Stimulated activated CD4-positive, alpha-beta T cell treated with anti-CD3 and anti-CD28 coated beads, TNF-alpha, amount 100 ng/mL, for 4 hours (primary cell): ENCODE measurements around the gene KCP.
"Not testable (repeated sequence)": the region's sequence is repeated elsewhere in the genome, so short reads cannot be mapped to it uniquely, and the experiment has no call there.

Experiments used
- DNase-seq, 3 experiments: peaks; one replicate each; pipeline ENCODE4 v3.0.0-alpha.2; 2020; ENCODE audit warnings: low read depth in 3 of 3

Gene KCP

DNA sequence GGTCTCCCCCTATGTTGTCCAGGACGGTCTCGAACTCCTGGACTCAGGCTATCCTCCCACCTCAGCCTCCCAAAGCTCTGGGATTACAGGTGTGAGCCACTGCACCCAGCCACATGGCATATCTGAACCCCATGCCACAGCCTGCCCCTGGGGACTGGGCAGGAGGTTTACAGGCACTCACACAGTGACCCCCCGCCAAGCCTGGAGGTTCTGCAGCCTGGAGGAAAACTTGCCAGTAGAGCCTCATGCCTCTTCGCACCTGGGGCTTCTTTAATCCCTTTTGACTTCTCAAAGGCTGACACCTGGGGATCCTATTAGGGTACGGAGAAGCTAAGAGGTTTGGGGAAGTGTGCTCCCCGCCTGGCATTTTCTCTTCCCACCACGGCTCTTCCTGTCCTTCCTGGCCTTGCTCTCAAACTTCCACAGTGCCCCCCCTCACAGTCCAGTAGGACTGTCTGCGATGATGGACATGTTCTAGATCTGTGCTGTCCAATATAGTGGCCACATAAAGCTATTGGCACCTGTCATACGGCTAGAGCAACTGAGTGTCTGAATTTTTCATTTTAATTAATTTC lies 11.4 kb upstream of the KCP start:
- no peak for DNase-seq

DNA sequence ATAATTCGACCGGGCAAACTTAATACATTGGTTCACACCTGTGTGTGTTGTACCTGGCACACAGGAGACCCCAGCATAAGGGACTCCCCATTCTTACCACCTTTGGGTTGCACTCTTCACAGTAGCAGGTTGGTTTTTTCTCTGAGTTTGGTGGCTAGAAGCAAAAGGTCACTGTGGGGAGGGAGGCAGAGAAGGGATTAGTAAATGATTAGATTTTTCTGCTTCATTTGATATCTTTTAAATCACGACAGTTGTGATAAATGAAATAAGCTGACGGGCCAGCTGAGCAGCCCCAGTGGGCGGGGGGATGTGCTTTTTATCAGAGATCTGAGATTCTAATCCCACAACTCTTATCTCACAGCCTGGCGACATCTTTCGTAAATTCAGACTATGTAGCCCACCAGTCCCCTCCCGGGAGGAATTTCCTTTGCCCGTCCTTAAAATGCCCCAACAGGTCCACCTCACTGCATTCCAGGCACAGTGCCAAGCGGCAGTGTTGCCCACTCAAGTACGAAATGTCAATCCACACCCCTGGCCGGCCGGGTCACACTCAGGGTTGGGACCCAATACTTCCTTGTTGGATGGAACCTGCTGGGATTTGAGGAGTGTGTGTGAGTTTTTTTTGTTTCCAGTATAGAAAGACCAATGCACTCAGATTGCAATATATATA lies 10.5 kb upstream of the KCP start:
- no peak for DNase-seq

DNA sequence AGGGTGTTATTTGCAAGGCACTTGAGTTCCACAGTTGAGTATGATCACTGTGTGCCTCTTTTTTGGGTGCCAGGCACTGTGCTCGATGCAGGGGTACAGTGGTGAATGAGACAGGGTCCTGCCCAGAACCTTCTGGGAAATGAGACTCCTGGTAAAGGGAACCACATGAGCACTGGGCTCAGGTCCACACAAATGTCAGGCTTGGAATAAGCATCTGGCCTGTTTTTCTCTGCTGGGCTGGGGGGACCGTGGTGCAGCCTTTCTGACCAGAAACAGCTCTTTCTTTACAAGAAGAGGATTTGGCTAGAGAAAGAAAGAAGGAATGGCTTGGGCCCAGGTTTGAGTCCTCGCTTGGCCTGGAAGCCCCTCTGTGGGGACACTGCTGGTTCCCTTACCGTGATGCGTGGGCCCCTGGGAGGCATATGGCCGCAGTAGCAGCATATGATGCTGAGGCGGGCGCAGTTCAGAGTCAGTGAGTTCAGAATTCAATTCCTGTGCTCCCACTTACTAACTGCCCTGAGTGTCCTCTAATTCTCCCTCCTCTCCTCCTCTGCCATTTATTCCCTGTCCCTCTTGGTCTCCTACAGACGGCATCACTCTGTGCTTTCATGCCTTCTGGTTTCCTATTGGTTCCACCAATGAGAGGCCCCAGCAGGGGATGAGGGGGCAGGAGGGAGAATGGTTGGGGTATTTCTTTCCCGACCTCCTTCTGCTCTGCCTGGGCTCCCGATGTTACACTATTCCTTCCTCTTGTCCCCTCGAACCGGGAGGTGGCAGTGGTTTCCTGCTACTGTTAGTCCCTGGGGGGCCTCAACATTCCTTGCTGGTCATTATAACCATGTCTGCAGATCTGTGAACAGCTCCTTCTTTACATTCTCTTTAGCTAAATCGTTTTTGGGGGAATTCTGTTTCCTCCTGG lies 9.6 kb upstream of the KCP start:
- DNase-seq, result no peak

DNA sequence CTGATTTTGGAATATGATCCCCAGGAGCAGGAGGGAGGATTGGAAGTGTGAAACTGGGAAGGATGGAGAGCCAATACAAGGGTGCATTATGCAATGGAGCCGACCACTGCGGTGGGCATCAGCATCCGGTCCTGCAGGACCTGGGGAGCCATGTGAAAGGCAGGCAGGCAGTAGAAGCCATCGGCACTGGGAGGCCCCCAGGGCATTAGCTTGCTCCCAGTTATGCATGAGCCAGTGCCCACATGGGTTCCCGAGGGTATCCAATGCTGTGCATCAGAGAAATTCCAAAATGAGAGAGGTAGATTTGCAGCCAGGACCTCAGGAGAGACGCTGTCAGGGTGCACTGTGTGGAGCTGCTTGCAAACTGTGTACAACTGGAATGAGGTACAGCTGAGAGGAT lies 8.7 kb upstream of the KCP start:
- no peak for DNase-seq

DNA sequence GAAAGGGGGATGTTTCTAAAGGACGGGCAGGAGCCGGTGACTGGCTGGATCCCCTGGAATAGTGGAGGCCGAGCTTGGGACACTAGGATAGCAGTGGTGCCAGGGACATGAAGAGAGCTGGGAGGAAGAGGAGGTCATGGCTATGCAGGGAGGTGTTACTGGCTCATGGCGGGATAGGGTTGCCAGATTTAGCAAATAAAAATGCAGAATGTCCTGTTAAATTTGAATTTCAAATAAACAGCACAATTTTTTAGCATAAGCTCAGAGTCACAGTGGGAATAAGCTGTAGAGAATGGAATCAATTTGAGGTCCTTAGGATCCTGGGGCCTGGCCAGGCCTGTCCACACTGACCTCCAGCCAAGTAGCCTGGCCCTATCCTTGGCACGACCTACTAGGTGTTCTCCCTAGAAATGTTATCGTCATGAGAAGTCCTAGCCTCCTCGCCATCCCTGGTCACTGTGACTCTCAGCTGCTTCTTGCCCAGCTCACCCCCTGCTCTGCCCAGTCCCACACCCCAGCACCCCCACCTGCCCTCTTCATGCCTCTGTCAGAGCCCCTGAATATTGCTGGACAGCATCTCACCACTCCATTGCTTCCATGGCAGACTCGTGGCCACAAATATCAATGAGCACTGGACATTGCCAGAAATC lies 7.6 kb upstream of the KCP start:
- no peak for DNase-seq

DNA sequence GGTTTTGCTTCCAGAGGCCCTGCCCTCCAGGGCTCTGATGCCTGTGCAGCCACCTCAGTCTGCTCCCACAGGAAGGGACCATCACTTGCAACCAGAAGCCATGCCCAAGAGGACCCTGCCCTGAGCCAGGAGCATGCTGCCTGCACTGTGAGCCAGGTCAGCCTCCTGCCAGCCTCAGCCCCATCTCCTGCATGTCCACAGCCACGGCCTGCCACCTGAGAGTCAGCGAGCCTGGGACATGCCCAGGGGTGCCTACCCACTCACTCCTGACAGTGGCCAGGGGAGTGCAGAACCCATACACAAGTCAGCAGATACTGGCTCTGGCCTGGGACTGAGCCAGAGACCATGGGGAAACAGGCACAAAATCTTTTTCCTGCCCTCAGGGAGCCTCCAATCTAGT lies 6.6 kb upstream of the KCP start:
- no peak for DNase-seq

DNA sequence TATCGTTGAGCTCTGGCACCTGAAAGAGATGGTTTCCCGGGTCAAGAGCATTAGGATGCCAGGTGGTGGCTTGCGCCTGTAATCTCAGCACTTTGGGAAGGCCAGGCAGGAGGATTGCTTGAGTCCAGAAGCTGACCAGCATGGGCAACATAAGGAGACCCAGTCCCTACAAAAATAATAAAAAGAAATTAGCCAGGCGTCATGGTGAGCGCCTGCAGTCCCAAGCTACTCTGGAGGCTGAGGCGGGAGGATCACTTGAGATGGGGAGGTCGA lies 6.1 kb upstream of the KCP start:
- DNase-seq, result no peak

DNA sequence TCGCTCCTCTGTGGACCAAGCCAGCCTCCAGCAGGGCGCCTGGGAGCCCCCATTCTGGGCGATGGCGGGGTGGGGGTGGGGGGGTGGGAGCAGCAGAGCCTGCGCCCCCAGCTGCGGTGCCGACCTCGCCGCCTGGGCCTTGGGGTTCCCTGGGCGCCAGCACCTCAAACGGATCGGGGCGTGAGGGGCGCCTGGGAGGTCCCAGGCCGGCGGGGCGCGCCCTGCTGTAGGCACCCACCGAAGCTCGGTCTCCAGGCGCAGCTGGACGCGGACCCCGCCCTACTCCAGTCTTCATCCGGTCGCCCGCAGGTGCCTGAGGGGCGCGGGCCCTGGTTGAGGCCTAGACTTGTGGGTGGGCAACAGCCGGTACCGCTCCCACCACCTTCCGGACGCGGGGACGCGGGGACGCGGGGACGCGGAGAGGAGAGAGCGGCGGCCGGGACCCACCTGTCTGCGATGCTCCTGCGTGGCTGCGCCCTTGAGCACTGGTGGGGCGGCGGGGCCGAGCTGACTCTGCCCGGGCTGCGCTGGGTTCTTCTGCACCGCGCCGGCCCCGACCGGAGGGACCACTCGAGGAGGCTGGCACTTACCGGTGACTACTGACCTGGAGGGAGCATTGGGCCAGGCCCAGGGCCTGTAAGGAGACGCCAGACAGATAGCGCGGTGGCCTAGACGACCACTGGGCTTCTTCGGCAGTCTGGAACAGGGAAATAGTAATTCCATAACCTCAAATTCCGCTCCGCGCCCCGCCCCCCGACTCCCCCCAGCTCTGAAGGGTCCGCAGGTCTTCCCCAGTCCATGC lies 5.5 kb upstream of the KCP start:
- no peak for DNase-seq

DNA sequence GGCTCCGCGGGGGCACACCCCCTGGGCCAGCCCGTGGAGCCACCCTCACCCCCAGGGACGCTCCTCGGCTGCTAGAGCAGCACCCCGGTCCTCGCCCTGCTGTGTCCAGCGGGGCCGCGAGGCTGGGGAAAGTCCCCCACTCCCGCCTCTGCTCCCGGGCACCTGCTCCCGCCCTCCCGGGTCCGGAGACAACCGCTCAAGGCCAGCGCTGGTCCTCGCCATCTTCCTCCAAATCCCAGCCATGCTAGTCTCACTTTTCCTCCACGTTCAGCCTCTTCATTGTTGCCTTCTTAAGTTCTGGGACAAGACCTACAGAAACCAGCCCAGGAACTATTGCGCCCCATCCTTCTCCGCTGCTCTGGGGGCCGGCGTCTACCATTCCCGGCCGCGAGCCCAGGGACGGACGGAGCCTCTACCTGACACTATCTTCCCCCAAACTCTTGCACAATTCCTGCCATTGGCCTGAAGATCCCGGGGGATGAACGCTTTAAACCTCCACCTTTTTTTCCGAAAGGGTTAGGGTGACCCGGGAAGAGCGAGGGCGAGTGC lies 4.8 kb upstream of the KCP start:
- DNase-seq, result no peak

DNA sequence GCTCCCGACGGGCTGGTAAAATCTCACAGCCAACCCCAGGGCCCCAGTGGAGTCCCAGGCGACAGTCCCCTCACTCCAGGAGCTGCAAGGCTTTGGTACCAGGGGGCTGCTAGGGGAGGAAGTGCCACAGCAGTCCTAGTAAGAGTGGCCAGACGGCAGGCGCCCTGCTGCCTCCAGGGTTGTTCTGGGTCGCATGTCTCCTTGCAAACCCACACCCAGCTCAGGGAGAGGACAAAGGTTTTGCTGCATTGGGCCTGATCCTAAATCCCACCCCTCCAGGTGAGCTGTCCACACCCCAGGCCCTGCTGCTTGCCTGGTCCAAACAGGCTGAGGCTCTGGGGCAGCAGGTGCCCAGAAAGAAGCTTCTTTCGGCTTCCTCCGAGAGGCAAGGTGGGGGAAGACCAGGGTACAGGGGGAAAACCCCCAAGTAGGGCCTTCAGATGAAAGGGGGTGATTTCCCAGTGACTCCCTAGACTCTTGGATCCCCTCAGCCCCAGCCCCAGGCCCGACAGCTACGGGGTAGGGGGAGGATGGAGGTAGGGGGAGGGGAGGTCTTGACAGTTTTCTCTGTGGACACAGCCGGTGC lies 4.2 kb upstream of the KCP start:
- DNase-seq, result no peak

DNA sequence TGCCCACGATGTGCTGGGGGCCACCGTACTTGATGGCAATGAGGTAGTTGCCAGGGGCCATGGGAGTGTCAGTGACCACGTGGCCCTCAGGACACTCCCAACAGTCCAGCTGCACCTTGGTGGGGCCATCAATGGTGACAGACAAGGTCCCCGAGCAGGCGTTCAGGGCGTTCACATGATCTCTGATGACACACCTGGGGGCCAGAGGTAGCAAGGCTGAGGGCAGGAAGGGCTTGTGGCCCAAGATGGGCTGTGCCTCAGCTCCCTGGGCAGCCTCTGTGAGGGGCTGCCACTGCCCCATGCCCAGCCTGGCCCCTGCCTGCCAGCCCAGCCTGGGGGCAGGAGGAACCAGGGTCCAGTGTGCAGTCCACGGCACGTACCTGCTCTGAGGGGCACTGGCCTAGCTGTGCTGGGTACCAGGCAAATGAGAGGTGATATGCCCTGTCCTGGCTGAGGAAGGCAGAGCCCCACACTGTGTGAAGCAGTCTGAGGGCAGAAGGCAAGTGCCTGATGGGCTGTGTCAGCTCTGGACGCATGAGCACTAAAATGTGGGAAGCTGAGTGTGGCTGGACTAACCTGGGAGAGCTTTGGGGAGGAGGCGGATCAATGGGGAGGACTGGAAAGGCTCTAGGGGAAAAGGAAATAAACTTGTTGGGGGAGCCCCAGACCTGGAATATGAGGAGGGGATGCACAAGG lies 3.5 kb upstream of the KCP start:
- DNase-seq, result no peak

DNA sequence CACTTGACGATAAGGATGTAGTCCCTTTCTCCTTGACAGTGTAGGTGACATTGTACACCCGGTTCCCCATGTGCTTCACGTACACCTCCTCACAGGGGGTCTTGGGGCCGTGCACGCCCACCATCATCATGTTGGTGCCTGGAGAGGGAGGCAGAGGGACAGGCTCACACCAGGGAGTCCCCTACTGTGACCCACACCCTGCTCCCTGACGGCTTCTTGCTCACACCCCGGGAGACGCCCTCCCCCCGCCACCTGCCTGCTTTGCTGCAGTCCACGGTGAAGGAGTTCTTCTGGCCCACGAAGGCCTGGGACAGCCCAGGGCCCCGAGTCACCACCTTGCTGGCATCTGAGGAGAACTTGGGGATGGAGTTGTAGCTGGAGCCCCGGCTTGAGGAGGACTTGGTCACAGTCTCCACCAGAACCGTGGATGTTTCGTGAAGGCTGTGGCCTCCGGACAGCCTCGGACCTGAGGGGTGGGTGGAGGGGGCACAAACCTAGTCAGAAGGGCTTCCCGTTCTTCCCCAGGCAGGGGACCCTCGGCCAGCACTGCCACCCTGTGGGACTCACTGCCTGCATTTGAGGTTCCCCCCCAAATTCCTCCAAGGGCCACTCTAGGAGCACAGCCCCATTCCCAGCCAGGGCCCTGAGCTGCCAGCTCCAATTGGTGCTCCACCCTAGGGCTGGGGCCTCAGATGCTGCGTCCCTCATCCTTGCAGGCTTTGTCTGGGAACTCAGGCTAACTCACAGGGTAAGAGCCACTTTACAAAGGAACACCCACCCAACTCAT lies 2.4 kb upstream of the KCP start:
- DNase-seq, result not testable (repeated sequence)

DNA sequence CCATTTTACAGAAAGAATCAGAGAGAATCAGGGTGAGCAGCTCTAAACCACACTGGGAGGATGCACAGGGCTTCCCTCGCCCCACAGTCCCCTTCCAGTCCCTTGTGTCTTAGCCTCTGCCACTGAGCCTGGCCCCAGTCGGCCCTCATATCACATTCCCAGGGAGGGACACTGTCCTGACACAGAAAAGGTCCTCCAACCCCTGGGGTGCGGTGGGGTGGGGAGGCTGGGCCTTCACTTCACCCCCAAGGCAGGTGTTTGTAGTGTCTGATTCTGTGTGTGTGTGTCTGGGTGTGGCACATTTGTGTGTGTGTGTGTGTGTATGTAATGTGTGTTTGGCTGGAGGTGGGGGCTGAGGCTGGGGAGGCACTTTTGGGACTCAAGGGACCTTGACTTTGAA lies 1.8 kb upstream of the KCP start:
- DNase-seq, result no peak

DNA sequence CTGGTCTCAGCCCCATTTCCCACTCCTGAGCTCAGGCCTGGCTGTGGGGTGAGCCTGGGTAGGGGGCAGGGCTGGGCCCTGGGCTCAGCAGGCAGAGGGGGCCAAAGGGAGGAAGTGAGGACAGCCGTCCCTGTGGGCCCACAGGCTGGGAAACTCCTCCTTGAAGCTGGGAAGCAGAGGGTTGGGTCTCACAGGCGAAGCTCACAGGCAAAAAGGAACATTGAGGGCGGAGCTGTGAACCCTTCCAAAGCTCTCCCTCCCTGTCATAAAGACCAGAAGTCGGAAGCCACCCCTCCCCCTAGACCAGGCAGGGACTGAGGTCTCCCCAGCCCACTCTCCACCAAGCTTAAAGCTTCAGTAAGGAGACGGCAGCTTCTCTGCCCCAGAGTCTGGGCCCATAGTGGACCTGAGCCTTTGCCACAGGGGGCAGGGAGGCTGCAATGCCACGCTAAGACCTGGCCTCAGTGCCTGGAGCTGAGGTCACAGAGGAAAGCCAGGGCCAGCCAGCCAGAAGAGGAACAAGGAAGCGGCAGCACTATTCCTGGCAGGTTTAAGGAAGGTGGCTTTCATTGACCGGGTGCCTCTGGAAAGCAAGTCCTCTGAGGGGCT lies 1.0 kb upstream of the KCP start:
- DNase-seq, result no peak

DNA sequence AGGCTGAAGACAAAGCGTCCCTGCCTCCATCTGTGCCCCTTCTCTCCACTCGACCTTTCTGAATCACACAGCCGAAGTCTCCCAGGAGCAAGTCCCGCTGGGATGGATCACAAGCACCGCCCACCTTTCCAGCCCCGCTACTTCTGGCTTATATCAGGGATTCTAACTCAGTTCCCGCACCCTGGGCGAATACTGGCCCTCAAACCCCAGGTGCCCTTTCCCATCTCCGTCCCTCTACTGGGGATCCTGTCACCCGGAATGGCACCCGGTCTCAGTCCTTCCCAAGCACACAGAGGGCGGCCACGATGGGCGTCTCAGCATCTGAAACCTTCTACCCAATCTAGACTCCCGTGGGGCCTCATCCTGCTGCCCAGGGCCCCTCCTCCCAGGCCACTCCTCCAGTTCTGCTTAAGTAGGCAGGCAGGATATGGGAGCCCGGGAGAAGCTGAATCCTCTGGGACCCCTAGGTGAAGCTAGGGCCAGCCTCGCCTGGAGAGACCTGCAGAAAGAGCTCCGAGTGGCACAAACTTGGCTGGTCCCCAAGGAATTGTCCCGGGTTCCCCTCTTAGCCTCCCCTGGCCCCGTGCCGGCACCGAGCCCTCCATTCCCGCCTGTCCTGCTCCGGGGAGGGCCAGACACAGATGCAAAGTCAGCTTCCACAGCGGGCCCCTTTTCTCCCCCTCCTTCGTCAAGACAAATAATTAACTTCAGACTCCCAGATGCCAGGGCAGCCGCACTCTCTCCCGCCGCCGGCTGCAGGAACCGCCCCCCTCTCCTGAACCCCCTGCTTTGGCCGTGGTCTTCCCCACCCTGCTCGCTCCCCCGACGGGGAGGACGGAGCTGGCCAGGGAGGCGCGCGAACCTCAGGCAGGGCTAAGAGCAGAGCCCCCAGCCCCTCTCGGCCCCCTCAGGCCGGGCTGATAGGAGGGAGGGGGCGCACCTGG lies 612 bp downstream of the KCP start:
- no peak for DNase-seq

DNA sequence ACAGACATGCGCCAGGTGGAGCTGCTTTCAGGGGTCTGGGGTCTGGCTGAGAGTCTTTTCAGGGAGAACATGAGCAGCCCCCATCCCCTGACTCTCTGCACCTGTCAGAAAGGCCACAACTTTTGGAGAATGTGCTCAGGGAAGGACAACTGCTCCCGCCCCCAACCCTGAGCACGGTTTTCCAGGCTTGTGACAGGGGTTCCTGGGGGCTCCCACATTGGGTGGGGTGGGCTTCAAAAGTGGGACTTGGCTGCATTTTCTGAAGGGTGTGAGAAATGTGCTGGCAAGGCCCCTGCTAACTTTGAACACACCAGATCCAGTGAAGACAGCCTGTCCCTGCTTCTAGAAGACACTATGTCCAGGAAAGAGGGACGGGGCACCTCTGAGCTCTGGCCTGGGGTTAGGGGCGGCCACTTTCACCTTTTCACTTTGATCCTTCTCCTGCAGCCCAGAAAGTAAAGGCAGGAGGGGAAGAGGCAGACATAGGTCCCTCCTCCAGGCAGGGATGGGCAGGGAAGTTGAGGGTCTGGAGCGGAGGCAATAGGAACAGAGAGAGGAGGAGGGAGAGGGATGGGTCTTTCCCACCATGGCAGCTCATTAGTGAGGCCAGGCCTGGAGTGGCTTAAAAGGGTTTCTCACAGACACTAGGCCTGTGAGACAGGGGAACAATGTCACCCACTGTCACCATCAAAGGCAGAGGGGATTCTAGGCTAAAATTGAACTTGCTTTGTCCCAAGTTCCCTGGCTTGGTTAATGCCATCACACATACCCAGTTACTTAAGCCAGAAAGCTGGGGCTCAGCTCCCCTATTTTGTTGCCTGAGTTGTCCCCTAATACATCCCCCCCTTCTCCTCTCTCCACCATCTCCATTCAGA lies 1.5 kb downstream of the KCP start:
- no peak for DNase-seq
